DMS114 treated with DMSO at 0.1 percent for 48 hours (cell line): ENCODE measurements around the gene C20orf202.
A peak's percentile ranks its signal among the peaks of the same experiment; 100 is the strongest.

Experiments
- DNase-seq: peaks from one replicate; lab custom pipeline; 2025; ENCODE audit not compliant: unreplicated experiment; lab: John Stamatoyannopoulos, UW

The C20orf202 gene

GRCh38 chr20:1184260-1184637 lies 19.0 kb upstream of the C20orf202 start:
- no peak for DNase-seq

- no peak for DNase-seq
These were observed 18.5 kb upstream of the C20orf202 start, which contains the start of gene TMEM74B for GRCh38 chr20:1184638-1185315. TMEM74B (minus strand) TSS chr20:1184981; CDS start chr20:1183801, 1,180 bp downstream.

DNA sequence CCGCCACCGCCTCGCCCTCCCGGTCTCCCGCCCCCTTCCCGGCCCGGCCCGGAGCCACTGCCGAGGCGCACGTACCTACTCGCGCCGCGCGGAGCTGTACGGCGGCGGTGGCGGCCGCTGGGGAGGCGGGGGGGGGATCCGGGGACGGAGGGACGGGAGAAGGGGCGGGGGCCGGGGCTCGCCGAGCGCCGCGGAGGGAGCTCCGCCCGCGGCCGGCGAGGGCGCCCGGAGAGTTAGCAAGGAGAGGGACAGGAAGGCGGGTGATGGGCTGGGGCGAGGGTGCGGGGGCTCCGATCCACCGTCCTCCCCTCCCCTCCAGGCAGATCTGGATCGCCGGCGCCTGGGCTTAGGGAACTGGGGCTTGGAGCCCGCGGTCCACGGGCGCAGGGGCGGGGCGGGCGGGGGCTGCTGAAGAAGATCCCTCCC lies 17.9 kb upstream of the C20orf202 start:
- no peak for DNase-seq

DNA sequence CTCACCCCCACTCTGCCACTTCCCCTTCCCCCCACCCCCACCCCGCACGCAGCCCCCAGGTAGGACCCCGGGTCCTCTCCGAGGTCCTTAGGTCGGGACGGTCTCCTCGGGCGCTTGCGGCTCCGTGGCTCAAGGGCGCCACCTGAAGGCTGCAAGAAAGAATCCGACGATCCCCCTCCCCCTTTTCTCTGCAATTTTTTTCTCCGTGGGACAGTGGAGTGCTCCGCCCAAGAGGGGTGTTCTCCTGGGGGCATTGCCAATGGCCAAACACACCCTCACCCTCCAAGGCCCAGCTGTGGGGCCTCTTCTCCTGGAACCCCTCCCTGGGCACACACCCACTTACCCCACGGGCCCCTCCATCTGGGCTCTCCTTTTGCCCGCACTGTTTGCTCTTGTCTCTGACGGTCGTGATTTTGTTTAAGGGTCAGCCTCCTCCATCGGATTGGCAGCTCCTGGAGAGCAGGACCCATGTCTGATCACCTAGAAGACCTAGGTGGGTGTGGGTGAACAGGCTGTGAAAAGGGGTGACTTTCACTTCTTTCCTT lies 17.4 kb upstream of the C20orf202 start:
- peak; percentile 27 for DNase-seq

DNA sequence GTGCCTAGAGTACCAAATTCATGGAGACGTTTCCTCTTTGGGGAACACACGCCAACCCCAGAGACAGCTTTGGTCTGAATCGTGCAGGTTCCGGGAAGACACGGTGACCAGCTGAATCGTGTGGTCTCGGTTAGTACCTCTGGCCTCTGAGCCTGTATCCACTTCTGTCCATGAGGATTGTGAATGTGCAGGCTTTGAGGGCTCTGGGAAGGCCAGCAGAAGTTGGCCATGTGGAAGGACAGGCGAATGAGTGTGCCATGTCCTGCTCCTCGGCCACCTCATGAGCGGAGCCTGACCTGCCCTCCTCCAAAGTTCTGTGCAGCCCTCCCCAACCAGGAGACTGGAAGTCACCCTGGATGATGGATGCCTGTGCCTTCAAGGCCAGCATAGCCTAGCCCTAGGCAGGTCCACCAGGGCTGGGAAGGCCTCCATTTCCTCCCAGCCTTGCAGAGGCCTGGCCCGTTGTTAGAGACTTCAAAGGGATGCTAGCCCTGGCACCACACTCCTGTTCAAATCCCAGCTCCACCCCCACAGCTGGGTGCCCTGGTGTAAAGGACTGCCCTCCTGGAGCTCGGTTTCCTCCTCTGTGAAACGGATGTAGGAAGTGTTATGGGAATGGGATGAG lies 16.8 kb upstream of the C20orf202 start:
- DNase-seq, result no peak

- no peak for DNase-seq
These were observed 15.6 kb upstream of the C20orf202 start for GRCh38 chr20:1187605-1188171.

GRCh38 chr20:1188347-1188746 lies 14.9 kb upstream of the C20orf202 start:
- no peak for DNase-seq

DNA sequence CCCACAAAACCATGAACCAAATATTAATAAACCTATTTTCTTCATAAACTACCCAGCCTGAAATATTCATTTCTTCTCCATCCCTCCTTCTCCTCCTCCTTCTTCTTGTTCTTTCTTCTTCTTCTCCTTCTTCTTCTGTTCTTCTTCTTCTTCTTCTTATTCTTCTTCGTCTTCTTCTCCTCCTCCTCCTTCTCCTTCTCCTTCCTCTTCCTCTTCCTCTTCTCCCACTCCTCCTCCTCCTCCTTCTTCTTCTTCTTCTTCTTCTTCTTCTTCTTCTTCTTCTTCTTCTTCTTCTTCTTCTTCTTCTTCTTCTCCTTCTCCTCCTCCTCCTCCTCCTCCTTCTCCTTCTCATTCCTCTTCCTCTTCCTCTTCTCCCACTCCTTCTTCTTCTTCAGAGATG lies 13.4 kb upstream of the C20orf202 start:
- no peak for DNase-seq

DNA sequence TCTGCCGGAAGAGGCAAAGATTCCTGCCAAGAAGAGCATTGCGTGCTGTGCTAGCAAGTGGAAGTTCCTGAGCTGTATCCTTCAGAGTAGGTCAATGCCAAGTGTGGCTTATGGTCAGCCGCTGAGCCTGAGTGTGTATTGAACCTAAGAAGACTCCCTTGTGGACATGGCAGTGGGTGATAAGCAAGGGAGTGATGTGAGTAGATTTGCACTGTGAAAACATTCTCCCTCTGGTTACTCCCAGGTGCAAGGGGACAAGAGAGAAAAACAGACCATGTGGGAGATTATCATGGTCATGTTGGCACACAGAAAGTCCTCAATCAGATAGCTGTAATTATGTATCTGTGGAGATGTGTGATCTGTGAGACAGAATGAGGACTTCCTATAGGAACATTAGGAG lies 12.4 kb upstream of the C20orf202 start:
- no peak for DNase-seq

GRCh38 chr20:1191299-1191698 lies 12.0 kb upstream of the C20orf202 start:
- no peak for DNase-seq

DNA sequence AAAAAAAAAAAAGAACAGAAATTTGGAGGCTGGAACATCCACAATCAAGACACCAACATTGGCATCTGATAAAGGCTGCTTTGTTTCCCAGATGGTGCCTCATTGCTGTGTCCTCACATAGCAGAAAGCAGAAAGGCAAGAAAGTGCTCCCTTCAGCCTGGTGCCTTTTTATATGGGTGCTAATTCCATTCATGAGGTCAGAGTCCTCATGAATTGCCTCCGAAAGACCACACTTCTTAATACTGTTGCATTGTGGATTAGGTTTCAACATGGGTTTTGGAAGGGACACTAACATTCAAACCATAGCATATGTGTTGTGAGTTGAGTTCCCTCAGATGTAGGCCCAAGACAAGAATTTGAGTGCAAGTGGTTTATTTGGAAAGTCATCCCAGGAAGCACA lies 8.0 kb upstream of the C20orf202 start:
- no peak for DNase-seq

GRCh38 chr20:1196634-1197033 lies 6.6 kb upstream of the C20orf202 start:
- no peak for DNase-seq

GRCh38 chr20:1197801-1198200 lies 5.5 kb upstream of the C20orf202 start:
- DNase-seq, result no peak

GRCh38 chr20:1198751-1199150 lies 4.5 kb upstream of the C20orf202 start:
- no peak for DNase-seq

- no peak for DNase-seq
These were observed 3.9 kb upstream of the C20orf202 start for GRCh38 chr20:1199212-1199873.

DNA sequence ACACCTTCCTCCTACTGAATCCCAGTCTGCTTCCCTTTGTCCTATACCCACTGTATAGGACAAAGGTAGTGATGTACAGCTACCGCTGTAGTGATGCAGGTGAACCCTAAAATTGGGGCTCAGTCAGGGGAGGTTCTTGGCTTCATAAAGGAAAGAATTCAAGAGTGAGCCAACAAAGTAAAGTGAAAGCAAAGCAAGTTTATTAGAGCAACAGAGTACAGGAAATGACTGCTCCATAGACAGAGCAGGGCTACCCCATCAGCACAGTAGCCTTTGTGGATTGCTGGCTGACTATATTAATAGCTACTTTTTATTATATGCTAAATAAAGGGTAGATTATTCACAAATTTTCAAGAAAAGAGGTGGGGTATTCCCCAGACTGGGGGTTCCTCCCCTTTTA lies 3.3 kb upstream of the C20orf202 start:
- no peak for DNase-seq

DNA sequence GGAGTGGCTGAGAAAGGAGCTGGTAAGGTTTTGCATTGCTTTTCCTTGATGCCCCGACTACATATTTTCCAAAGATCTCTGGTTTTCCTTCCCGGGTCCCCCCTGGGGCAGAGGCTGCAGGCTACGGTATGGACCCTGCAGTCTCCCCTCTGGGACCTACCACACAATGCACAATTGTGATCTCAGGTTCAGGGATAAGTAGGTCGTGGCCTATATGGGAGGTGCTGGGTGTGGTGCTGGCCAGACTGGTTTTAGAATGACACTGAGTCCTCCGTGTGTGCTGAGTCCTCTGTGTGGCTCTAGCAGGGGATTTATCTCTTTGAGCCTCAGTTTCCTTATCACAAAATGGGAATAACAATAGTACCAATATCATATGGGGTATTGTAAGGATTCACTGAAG lies 376 bp downstream of the C20orf202 start:
- no peak for DNase-seq

- no peak for DNase-seq
These were observed 859 bp downstream of the C20orf202 start for GRCh38 chr20:1204113-1204512.

DNA sequence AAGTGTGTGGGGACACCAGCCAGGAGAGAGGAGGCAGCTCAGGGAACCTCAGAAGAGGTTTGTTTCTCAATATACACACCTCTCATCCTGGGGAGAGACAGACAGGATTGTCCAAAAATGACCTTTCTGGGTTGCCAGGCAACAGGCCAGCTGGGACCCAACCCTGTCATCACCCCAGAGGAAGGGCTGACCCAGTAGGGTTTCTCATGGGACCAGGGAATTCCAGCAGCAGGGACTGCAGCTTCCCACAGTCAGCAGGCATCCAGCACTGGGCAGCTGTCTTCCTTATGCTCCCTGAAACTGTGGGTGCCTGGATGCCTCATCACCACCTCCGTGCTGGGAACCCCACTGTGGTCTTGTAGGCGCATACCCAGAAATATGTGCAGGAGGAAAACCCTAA lies 1.3 kb downstream of the C20orf202 start:
- DNase-seq, result no peak

DNA sequence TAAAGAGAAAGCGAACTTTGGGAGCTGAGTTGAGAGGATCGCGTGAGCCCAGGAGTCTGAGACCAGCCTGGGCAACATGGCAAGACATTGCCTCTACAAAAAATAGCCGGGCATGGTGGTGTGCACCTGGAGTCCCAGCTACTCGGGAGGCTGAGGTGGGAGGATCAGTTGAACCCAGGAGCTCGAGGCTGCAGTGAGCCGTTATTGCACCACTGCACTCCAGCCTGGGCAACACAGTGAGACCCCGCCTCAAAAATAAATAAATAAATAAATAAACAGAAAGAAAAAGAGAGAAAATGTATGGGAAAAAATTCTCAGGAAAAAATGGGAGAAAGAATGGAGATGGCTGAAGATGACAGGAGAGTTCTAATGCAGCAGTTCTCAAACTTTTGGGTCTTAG lies 2.5 kb downstream of the C20orf202 start:
- no peak for DNase-seq

- no peak for DNase-seq
These were observed 3.3 kb downstream of the C20orf202 start for GRCh38 chr20:1206366-1207148.
